IPS-NIHi11 (cell line): ENCODE results near the gene ITGB4.
"Not testable (repeated sequence)": the region's sequence is repeated elsewhere in the genome, so short reads cannot be mapped to it uniquely, and the experiment has no call there.

Experiments
- DNase-seq: peaks from one replicate; pipeline ENCODE4 v3.0.0; 2012; ENCODE audit warnings: mixed read lengths, low spot score

The ITGB4 gene

DNA sequence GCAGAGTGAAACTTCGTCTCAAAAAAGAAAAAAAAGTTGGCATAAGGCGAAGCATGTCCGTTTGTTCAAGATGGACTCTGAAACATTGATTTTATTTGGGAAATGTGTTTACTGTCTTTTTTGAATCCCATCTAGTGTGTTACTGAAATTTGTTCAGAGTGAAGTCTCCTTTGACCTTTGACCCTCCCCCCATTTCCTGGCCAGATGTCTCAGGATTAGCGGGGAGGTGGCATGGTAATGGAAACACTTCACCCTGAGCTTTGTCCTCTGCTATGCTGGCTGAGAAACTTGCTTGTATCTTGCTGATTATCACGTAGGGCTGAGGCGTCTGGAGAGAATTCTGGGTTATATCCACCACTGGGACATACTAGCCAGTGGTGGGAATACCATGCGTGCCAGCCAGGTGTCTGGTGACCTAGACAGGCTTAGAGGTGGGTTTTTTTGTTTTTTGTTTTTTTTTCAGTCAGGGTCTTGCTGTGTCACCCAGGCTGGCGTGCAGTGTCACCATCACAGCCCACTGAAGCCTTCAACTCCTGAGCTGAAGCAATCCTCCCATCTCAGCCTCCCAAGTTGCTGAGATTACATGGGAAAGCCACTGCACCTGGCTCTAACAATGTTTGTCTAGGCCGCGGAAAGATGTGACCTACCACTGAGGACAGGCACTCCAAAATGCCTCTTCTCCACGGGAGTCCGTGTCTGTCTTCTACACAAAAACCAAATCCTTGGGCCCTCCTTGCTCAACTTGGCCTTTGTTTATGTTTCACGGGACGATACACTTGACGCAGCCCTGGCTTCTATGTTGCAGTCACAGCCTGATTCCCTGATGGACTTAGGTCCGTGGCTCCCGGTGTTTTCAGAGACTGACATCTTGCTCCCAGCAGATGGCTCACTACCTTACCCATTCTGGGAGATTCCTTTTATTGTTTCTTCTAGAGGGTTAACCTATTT lies 50.3 kb downstream of the ITGB4 start:
- no peak for DNase-seq

DNA sequence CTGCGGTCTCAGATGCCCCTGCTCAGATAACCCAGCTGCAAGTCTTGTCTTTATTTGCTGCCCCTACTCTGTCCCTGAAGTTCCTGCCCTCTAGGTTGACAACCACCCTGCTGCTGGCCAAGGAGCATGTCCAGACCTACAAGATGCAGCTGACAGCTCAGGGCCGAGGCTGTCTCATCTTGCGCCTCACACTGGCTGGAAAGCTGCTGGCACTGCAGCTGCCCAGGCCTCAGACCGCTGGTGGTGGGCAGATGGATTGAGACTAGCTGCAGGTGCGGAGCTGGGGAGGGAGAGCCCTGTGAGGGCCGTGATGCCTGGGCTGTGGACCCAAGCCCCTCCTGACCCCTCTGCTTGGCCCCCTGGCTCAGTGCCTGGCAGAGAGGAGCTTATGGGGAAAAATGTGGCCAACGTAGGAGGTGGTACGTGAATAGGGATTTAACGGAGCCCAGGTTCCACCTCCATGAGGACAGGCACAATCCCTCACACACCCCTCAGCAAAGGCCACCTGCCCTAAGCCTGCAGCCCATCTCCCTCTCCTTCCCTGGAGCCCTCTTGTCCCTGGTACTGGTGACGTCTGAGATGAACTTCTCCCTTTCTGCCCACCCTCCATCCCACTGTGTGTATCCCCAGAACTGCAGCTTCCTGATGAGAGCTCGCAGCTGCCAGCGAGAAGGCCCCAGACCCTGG lies 52.0 kb downstream of the ITGB4 start:
- no peak for DNase-seq

DNA sequence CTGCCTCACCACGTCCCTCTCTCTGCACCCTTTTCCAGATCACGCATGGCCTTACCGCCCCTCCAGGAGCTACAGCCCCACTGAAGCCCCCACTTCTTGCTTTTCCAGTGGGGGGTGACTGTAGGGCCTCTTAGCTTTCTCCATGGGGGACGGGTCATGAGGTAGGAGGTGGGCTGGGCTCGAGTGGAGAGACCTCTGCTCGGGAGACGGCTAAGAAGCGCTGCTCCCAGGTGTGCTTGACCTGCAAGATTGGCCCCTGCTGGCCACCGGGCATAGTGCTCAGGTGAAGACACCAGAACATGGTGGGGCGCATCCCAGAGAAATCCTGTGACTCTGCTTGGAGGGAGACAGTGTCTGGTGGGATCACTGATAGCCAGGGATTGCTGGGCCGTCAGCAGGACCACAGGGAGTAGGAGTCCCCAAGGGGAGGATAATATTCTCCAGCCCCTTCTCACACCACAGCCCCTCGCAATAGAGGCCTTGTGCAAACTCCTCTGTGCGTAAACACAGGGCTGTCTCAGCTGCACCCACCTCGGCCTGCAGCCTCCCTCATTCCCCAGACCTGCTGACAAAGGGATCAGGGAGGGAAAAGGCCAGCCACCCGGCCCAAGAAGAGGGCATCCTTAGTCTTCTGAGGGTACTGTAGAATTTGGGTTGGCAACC lies 52.7 kb downstream of the ITGB4 start:
- DNase-seq: no peak

DNA sequence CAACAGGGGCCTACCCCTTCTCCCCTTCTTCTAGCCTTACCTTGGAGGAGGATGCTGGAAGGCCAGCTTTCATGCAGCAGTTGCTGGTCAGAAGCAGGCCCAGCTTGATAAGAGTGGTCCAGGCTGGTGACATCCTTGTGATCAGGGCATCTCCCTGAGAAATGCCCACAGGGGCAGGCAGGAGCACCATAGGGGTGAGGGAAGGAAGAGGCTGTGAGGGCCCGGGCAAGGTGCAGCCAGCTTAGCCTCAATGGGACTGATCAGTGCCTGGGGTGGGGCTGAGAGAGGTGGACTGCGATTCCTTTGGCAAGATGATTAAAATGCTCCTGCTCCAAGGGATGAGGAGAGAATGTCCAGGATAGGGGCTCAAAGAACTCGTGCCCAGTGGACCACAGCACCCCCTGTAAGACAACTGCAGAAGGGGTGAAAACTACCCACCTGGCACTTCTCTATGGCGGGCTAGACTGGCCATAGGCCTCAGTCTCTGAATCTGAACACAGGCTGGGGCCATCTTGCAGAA lies 53.3 kb downstream of the ITGB4 start:
- DNase-seq: no peak

DNA sequence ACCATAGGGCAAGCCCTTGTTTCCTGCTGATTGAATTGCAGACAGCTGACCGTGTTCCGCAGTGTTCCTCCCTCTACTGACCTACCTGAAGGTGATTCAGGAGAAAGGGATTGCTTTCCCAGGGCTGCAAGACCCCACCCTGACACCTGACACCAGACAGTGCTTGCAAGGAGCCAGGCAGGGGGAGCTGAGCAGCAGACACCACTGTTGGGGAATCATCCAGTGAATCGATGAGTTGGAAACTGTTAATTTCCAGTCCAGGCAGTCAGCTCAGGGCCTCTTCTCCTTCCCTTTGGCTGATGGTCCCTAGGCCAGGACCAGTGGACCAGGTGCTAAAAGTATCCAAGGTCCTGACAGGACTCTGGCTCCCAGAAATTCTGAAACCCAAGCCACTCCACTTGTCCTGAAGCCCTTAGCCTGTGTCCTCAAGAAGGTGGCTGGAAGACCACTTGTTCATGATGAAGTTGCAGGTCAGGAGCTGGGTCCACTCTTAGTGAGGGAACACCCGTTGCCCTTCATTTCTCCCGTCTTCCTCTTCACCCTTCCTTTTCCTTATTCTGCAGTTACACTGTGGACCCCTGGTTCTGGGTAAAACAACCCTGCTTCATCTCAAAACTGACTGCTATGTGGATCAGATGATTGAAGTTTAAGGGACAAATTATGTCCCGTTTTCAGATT lies 53.9 kb downstream of the ITGB4 start:
- DNase-seq: no peak

DNA sequence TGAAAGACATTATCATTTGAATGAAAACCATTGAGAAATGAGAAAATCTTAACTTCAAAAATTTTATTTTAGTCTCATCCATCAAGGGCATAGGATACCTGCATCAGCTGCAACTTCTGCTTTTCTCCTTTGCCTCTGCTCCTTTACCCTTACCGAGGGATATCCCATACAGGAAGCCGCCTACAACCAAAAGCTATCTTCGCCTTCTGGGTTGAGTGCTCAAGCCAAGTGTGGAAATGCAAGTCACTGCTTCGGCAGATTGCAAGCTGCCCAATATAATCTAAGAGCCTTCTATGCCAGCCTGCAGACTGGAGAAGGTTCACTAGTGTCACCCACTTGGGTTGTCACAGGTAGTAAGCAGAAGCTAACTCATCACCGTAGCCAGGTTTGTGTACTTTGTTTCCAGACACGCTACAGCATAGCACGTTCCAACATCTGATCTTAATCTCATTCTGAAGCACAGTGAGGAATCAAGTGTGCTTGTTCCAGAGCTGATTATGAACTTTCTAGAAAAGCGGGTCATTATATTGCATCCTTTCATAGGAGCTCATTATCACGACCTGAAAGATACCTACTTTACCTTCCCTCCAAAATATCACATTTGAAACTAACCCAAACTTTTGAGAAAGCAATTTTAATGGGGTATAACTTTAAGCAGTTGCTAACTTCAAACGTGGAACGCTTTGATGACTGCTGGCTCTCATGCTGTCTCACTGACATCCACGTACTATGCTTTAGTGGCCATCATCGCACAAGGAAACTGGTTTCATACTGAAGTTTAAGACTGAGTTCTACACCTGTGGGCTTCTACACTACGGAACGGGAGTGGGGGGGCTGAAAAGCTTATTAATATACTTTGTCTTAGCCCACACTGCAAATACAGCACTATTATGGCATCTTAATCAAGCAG lies 55.4 kb downstream of the ITGB4 start:
- no peak for DNase-seq

DNA sequence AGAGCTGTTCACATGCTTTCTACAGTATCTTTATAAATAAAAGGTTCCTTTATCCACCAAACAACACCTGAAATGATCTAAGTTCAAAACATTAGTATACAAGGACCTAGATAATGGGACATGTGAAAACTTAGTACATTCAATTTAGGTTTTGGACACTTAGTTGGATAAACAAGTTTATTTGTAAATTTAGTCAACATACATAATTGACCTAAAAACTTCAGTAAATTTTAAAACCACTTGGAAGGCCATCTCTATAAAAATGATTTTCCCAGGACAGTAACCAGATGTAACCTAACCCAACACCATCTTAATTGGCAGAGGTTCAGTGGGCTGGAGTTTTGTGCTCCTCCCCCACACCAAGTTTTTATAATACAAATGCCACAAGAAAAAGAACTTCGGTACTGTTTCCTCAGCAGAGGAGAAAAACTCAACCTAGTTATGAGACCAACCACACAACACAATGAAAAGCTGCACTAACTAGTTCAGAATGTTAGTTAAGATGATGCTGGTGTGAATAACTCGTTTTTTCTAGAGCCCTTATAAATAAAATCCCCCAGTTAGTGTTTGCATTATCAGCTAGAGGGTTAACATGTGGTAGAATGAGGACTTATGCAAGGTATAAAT lies 56.1 kb downstream of the ITGB4 start:
- DNase-seq: no peak

DNA sequence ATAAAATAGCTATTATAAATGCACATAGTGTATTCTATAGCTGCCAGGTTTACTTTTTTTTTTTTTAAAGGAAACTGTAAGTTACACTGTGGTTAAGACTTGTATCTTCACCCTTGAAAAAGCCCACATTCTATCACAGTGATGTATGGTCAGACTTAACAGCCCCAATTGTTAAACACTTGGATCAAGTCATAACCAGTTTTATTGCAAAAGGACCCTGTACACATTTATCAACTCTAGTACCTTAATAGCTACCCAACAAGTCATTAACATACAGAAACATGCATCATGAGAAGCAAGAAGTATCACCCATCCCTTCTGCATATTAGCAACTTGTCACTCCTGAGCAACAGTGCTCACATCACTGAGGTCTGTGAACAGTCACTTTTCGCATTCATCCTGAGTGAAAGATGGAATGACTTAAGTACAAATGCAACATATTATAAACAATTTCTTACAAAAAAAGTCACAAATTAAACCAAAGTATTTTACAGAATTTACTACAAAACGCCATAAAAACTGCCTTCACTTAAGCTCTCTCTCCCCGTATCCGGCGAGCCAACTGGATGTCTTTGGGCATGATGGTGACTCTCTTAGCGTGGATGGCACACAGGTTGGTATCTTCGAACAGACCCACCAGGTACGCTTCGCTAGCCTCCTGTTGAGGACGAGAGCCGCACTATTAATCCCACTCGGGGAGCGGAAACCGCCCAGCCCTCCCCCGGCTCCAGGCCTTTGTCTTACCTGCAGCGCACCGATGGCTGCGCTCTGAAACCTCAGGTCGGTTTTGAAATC lies 57.0 kb downstream of the ITGB4 start:
- not testable (repeated sequence) for DNase-seq

DNA sequence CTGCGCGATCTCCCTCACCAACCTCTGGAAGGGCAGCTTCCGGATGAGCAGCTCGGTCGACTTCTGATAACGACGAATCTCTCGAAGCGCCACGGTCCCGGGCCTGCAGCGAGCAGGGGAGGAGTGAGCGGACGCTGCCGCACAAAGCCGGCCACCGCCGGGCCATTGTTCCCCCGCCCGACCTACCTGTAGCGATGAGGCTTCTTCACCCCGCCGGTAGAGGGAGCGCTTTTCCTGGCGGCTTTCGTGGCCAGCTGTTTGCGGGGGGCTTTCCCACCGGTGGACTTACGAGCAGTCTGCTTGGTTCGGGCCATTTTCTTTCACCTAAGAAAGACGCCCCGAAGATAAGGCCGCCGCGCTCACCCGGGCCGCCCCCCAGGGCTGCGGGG lies 57.6 kb downstream of the ITGB4 start:
- DNase-seq: peak; percentile 63

DNA sequence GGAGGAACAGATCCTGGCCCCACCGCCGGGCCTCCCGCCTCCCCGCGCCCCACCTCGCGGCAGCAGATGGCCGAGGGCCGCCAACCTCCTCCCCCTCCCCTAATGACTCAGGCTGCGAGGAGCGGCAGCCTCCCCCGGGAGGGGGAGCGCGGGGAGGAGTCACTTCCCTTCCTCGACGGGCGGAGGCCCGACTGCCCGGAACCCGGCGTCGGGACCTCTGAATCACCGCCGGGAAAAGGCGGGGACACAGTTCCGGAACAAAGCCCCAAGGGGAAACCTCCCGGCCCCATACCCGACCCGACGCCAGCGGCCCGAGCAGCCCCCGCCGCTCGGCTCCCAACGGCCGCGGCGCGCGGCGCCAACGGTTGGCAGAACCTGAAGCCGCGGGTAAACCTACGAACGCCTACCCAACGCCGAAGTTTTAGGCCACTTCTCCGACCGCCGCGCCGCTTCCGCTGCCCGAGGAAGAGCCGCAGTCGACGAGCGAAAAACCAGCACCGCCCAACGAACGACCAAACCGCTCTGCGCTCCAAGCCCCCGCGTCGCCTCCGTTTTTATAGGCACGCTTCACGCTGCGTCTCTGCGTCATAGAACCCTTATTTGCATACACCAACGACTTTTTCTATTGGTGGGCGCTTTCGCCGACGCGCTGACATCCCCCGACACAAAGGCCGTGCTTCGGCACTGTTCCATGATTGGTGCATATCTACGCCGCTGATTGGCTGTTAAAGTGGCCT lies 58.2 kb downstream of the ITGB4 start:
- DNase-seq: peak; percentile 95

DNA sequence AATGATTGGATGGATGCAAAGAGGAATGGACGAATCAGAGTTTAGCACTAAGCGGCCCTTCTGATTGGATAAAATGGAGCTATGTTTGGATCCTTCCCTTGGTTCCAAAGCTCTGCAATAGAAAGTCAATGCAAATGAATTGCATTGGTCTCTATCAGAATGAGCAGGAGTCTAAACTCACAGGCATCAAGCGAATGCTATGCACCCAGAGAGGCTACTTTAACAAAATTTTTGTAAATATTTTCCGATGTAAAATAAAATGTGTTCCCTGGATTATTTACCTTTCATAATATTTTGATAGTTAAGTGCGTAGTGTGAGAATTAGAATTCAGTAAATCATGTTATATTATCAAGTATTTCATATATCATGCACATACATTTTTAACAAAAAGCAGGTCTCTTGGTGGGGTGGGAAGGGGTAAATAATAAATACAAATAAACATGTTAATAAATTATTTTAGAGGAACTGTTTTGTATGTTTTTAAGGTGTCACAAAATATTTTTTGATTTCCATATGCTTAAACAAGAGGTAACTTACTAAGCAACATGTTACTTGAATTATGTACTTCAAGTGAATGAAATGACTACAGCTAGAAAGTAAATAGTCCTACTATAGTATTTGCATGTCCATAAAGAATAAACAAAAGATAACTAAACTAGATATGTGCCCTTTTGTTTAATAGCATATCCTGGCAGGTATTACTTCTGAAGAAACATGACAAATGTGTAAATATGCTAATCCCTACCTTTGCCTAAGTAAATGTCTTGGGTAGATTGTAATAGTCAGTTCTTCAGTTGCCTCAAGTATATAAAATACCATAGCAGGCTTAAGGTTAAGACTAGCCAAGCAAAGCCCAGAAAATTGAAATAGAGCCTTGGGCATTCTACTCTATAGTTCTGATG lies 59.0 kb downstream of the ITGB4 start:
- no peak for DNase-seq

DNA sequence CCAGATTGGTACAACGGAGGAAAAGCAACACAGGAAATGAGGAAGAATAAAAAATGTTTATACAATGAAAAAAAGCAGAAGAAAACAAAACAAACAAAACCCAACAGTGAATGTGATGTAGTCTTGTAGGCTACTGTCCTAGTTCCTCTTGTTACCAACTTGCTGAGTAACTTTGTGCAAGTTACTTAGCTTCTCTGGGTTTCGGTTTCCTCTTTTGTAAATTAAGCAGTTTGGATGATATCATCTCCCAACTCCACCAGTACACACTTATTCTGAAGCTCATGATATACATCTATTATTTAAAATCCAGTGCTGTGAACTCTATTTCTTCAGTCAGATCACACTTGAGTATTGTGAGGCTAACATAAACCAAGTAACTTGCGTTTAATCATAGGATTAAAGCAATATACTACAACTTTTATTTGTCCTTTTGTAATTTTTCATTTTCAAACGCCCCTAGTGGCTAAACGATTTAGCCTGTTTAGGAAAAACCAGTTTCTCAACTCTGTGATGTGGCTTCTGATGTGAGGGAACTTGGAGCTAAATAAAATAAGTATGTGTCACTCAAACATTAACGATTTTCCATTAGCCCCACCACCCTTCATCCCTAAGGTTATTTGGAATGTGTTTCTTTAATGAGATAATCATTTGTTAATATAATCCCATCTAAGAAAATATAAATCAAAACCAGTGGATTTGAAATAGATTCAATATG lies 62.0 kb downstream of the ITGB4 start:
- no peak for DNase-seq

DNA sequence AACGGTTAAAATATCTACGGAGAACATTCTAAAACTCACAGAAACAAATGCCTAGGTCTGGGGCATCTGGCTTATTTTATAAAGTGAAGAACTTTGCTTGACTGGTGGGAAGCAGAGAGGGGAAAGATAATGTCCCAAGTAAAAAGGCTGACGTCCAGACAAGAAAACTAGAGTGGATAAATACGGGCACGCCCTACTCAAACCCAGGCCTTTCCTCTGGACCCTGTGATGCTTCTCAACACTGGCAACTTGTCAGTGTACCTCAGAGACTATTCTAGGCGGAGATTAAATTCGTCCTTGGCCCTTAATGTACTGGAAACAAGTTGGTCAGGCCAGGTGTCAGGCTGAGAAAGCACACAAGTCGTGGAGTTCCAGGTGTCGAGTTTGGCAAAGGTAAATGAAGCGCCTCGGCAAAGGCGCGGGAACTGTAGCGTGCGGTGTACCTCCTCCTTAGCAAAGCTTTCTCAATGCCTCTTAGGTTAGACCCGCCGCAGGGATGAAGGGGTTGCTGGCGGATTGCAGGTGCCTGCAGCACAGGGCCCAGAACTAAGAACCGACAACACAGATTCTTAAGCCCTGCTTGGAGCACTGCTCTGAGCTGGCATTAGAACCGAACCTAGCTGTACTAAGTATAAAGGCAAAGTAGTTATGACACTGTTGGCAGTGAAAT lies 62.7 kb downstream of the ITGB4 start:
- no peak for DNase-seq

DNA sequence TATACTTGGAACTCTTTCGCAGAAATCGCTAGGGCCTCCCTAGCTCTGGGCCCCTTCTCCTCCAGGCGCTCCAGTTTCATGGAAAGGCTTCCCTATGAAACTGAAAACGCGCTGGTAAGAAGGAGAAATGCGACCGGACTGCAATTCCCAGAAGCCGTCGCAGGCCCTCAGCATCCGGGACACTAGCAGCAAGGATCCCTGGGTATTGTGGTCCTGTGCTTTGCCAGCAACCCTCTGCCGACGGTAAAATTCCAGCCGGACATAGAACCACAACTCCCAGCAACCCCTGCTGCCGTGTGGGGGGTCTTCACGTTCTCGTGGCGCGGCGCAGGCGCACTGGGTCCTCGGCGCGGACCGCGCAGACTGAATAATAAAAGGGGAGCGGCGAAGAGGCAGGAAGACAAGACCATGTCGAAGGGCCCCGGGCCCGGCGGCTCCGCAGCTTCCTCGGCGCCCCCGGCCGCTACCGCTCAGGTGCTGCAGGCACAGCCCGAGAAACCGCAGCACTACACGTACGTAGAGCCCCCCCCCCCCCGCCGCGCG lies 63.3 kb downstream of the ITGB4 start, which contains the start of gene UNK:
Gene UNK (plus strand): TSS at position 334 of the 543 bp plus-strand sequence. CDS start 75 bp downstream, at position 409.
- peak; percentile 96 for DNase-seq

DNA sequence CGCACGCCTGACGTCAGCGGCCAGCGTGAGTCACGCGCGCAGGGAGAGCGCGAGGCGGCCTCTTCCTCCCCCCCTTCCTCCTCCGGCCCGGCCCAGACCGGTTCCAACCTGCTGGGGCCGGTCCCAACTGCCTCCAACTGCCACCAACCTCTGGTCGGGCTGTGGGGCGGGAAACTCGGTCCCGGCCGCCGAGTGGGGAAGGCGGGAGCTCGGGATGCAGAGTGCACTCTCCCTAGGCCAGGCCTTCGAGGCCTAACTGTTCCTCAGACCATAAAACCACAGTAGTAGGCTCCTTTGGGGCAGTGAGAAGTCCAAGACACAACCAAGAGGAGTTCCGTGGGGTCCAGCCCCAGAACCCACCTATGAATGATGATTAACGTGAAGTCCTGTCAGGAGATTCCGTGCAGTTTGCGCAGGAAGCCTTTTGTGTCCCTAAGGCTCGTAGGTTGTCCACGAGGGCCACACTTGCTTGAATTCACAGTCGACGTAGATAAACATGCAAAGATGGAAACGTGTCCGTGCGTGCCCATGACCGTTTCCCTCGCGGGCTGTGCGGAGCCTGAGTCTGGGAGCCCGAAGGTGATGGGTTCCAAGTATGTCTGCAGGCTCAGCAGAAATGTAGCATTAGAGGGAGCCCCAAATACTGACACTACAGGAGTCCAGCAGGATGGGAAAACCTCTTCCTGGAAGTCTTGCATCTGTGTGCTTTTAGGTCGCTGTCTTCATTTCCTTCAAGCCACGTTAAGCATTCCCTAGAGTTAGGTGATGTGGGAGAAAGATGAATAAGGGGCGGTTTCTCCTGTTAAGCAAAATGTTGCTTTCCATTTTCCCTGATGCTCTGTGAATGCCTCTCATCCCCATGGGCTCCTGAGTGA lies 64.0 kb downstream of the ITGB4 start:
- DNase-seq: peak; percentile 87
